Sigmoid colon (tissue), 7 donors: ENCODE measurements around the gene ALOX12B. TPM values are rescaled to one million over a fixed set of nuclear protein-coding genes. Genes with fewer than 3 reads are reported as not detected.
A peak's percentile ranks its signal among the peaks of the same experiment; 100 is the strongest.
"Not testable (repeated sequence)": the region's sequence is repeated elsewhere in the genome, so short reads cannot be mapped to it uniquely, and the experiment has no call there.

ENCODE experiments used
- DNase-seq: peaks from one replicate; pipeline ENCODE4 v3.0.0-alpha.2; 2019
- H3K27ac ChIP-seq, 4 donors: fragments of 200-600 bp; sonication (generic); one replicate each; pipeline ENCODE4 v1.5.1; 2016 to 2019; ENCODE audit warnings: mild to moderate bottlenecking in 1 of 4
- H3K27me3 ChIP-seq, 3 donors: fragments of 200-600 bp; sonication (generic); one replicate each; pipeline ENCODE4 v1.5.1; 2019; ENCODE audit warnings: mild to moderate bottlenecking in 1 of 3
- H3K36me3 ChIP-seq, 4 donors: fragments of 200-600 bp; sonication (generic); one replicate each; pipeline ENCODE4 v1.5.1; 2016 to 2019
- H3K4me1 ChIP-seq, 4 donors: fragments of 200-600 bp; sonication (generic); one replicate each; pipeline ENCODE4 v1.5.1; 2017 to 2019
- H3K4me3 ChIP-seq, 4 donors: fragments of 200-600 bp; sonication (generic); one replicate each; pipeline ENCODE4 v1.5.1; 2017 to 2019; ENCODE audit warnings: mild to moderate bottlenecking in 2 of 4, moderate library complexity in 1 of 4
- H3K9me3 ChIP-seq, 4 donors: fragments of 200-600 bp in 3 of 4; sonication (generic) in 3 of 4; one replicate each; pipeline versions ENCODE4 v1.5.1 to v1.6.1; 2013 to 2019
- EP300 ChIP-seq, 4 donors: sonication (generic); formaldehyde crosslinking; IDR thresholded peaks; one replicate each; pipeline ENCODE4 v1.6.1; 2017; ENCODE audit warnings: antibody characterized with exemption in 4 of 4
- POLR2A ChIP-seq, 2 donors: fragments of 450-650 bp; IDR thresholded peaks; one replicate each; pipeline ENCODE4 v1.6.1; 2016; ENCODE audit warnings: antibody characterized with exemption in 2 of 2, mild to moderate bottlenecking in 2 of 2, moderate library complexity in 2 of 2
- POLR2AphosphoS5 ChIP-seq, 4 donors: sonication (generic); formaldehyde crosslinking; IDR thresholded peaks; one replicate each; pipeline ENCODE4 v1.6.1; 2017; ENCODE audit warnings: antibody characterized with exemption in 4 of 4
- WGBS, 2 donors: extraction: QIAGEN DNeasy Blood & Tissue Kit; methylation state at CpG; one replicate each; pipeline ENCODE4 v1.1.7; 2013; 5-methylcytosine and 5-hydroxymethylcytosine counted together
- intact Hi-C: fragments of 100-400 bp; cut with DNase I; formaldehyde crosslinking; loops from one replicate; pipeline ENCODE4 v1.15.1; 2023
- polyA plus RNA-seq, 3 donors: library from polyadenylated mRNA; stranded (reverse); fragments of 200-250 nt; gene quantifications; one replicate each; pipeline ENCODE4 v1.2.3, GENCODE V29; 2013
- total RNA-seq, 4 donors: library from RNA; depleted of rRNA; stranded (reverse); fragments of >200 nt; gene quantifications; one replicate each; pipeline ENCODE4 v1.1.0, GENCODE V29; 2016
- TF ChIP-seq, protein P1 (sequence below), 4 experiments: fragments of 450-650 bp in 3 of 4; fragments of 200-600 bp in 1 of 4; IDR thresholded peaks; one replicate each; pipeline ENCODE4 v1.5.1; 2016 to 2019; ENCODE audit warnings: antibody characterized with exemption in 4 of 4, mild to moderate bottlenecking in 3 of 4, moderate library complexity in 2 of 4
- donor health status: healthy with polysubstance abuse.
- donor health status: Bipolar disorder and iron deficiency.
- donor health status: healthy.

The ALOX12B gene
- total and polyA plus RNA-seq, 7 donors, result 0.52 TPM; not detected in 6

GRCh38 chr17:8064561-8065019, 22.9 kb downstream of the ALOX12B start:
- H3K27me3 ChIP-seq, result peaks cover 20 to 57% (median 47%) of the 10 kb centered on the region in 3 donors
- no peak for DNase-seq
- intact Hi-C loops, result loop anchor here (5.0 kb wide), 1 partner anchor 53 kb away; the partner anchor contains the start of gene ALOXE3

GRCh38 chr17:8063761-8064534, 23.6 kb downstream of the ALOX12B start:
- intact Hi-C loops, result loop anchor here (5.0 kb wide), 1 partner anchor 53 kb away; the partner anchor contains the start of gene ALOXE3
- H3K27me3 ChIP-seq, result peaks cover 20 to 63% (median 53%) of the 10 kb centered on the region in 3 donors

More at GRCh38 chr17:8064561-8065019, 22.9 kb downstream of the ALOX12B start:
- H3K9me3 ChIP-seq, result no peaks in the 10 kb centered on the region
- peaks cover 0 to 12% (median 9%) of the 10 kb centered on the region in 4 donors for H3K4me1 ChIP-seq
- H3K4me3 ChIP-seq, result no peak overlapping the region
- TF ChIP-seq EP300 (IDR thresholded peaks at IDR 0.05) (no peak), POLR2AphosphoS5 (IDR thresholded peaks at IDR 0.05) (no peak), POLR2A (IDR thresholded peaks at IDR 0.05) (no peak)
- TF ChIP-seq, protein P1, sequence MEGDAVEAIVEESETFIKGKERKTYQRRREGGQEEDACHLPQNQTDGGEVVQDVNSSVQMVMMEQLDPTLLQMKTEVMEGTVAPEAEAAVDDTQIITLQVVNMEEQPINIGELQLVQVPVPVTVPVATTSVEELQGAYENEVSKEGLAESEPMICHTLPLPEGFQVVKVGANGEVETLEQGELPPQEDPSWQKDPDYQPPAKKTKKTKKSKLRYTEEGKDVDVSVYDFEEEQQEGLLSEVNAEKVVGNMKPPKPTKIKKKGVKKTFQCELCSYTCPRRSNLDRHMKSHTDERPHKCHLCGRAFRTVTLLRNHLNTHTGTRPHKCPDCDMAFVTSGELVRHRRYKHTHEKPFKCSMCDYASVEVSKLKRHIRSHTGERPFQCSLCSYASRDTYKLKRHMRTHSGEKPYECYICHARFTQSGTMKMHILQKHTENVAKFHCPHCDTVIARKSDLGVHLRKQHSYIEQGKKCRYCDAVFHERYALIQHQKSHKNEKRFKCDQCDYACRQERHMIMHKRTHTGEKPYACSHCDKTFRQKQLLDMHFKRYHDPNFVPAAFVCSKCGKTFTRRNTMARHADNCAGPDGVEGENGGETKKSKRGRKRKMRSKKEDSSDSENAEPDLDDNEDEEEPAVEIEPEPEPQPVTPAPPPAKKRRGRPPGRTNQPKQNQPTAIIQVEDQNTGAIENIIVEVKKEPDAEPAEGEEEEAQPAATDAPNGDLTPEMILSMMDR (IDR thresholded peaks at IDR 0.05), result no peak
- 64 to 71% methylated on average over 6 of the region's 6 CpGs for WGBS, 2 donors
- no peaks in the 10 kb centered on the region for H3K36me3 ChIP-seq
- H3K27ac ChIP-seq, result no peak overlapping the region

GRCh38 chr17:8062807-8063483, 24.6 kb downstream of the ALOX12B start:
- TF ChIP-seq, protein P1 (IDR thresholded peaks at IDR 0.05), result no peak
- no peak for TF ChIP-seq POLR2A (IDR thresholded peaks at IDR 0.05)
- TF ChIP-seq EP300 (IDR thresholded peaks at IDR 0.05), result no peak
- no peak for TF ChIP-seq POLR2AphosphoS5 (IDR thresholded peaks at IDR 0.05)
- Histone ChIP-seq H3K27ac (no peak overlapping the region), H3K4me3 (peak overlapping the region in 3 of 4 donors; percentile 15 to 20 (median 15)), H3K4me1 (peaks cover 0 to 12% (median 9%) of the 10 kb centered on the region in 4 donors), H3K27me3 (peaks cover 20 to 73% (median 63%) of the 10 kb centered on the region in 3 donors), H3K36me3 (no peaks in the 10 kb centered on the region), H3K9me3 (no peaks in the 10 kb centered on the region)
- no peak for DNase-seq
- 7 to 24% methylated on average over 15 of the region's 15 CpGs for WGBS, 2 donors
- intact Hi-C loops, result loop anchor here (5.0 kb wide), 1 partner anchor 54 kb away; the partner anchor contains the start of gene ALOXE3

More at GRCh38 chr17:8063761-8064534, 23.6 kb downstream of the ALOX12B start:
- 8% methylated on average over 26 to 27 of the region's 28 CpGs for WGBS, 2 donors
- Histone ChIP-seq H3K4me1 (peaks cover 0 to 12% (median 9%) of the 10 kb centered on the region in 4 donors), H3K9me3 (no peaks in the 10 kb centered on the region), H3K4me3 (peak overlapping the region in 1 of 4 donors; percentile 15), H3K36me3 (no peaks in the 10 kb centered on the region), H3K27ac (no peak overlapping the region)
- DNase-seq, result no peak
- TF ChIP-seq POLR2A (IDR thresholded peaks at IDR 0.05), result no peak
- no peak for TF ChIP-seq EP300 (IDR thresholded peaks at IDR 0.05)
- TF ChIP-seq POLR2AphosphoS5 (IDR thresholded peaks at IDR 0.05), result no peak
- TF ChIP-seq, protein P1 (IDR thresholded peaks at IDR 0.05), result no peak

- H3K27ac ChIP-seq, result no peak overlapping the region
- H3K4me3 ChIP-seq, result peak overlapping the region in 3 of 4 donors; percentile 15 to 20 (median 15)
- H3K4me1 ChIP-seq, result peaks cover 0 to 12% (median 9%) of the 10 kb centered on the region in 4 donors
- 8 to 41% methylated on average over 8 of the region's 8 CpGs for WGBS, 2 donors
- peaks cover 20 to 76% (median 64%) of the 10 kb centered on the region in 3 donors for H3K27me3 ChIP-seq
- H3K9me3 ChIP-seq, result no peaks in the 10 kb centered on the region
- no peak for DNase-seq
- peak in 2 of 4 donors; percentile 40 to 47 for TF ChIP-seq POLR2AphosphoS5 (IDR thresholded peaks at IDR 0.05)
- TF ChIP-seq, protein P1 (IDR thresholded peaks at IDR 0.05), result no peak
- H3K36me3 ChIP-seq, result no peaks in the 10 kb centered on the region
- intact Hi-C loops, result loop anchor here (5.0 kb wide), 1 partner anchor 55 kb away; the partner anchor contains the start of gene ALOXE3
Observed at GRCh38 chr17:8062435-8062806, 25.1 kb downstream of the ALOX12B start.

DNA sequence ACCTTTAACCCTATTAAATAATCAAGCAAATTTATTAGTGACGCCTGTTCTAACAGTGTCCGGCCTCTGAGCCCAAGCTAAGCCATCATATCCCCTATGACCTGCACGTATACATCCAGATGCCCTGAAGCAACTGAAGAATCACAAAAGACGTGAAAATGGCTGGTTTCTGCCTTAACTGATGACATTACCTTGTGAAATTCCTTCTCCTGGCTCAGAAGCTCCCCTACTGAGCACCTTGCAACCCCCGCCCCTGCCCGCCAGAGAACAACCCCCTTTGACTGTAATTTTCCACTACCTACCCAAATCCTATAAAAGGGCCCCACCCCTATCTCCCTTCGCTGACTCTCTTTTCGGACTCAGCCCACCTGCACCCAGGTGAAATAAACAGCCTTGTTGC, 25.7 kb downstream of the ALOX12B start:
- not testable (repeated sequence) for H3K9me3 ChIP-seq, H3K27ac ChIP-seq, DNase-seq, H3K4me3 ChIP-seq, H3K36me3 ChIP-seq
- peaks cover 0 to 12% (median 9%) of the 10 kb centered on the region in 4 donors for H3K4me1 ChIP-seq
- intact Hi-C loops, result loop anchor here (5.0 kb wide), 1 partner anchor 55 kb away; the partner anchor contains the start of gene ALOXE3
- 26 to 62% methylated on average over 8 of the region's 8 CpGs for WGBS, 2 donors
- H3K27me3 ChIP-seq, result peaks cover 20 to 81% (median 69%) of the 10 kb centered on the region in 3 donors
